ENCODE data around the gene GAGE12F.
"Not testable (repeated sequence)": the region's sequence is repeated elsewhere in the genome, so short reads cannot be mapped to it uniquely, and the experiment has no call there.

The GAGE12F gene

GRCh38 chrX:49560542-49560941 lies at the start of gene GAGE12F:
Gene GAGE12F (plus strand): TSS chrX:49560842. CDS start chrX:49561997, 1,155 bp downstream.
- DNase-seq: not testable (repeated sequence)

GRCh38 chrX:49531877-49532276 lies 28.8 kb upstream of the GAGE12F start, which contains the start of gene GAGE12C:
Gene GAGE12C (plus strand): TSS chrX:49532177. CDS start chrX:49533332, 1,155 bp downstream.
- DNase-seq: not testable (repeated sequence)

- not testable (repeated sequence) for DNase-seq
Measured at GRCh38 chrX:49541433-49541832, 19.2 kb upstream of the GAGE12F start, which contains the start of gene GAGE12D. Gene GAGE12D (plus strand): TSS chrX:49541733. CDS start chrX:49542888, 1,155 bp downstream.

GRCh38 chrX:49550989-49551388 lies 9.7 kb upstream of the GAGE12F start, which contains the start of gene GAGE12E:
Gene GAGE12E (plus strand): TSS chrX:49551289. CDS start chrX:49552444, 1,155 bp downstream.
- not testable (repeated sequence) for DNase-seq

GRCh38 chrX:49568728-49569127 lies 8.1 kb downstream of the GAGE12F start:
- not testable (repeated sequence) for DNase-seq

GRCh38 chrX:49569152-49569551 lies 8.5 kb downstream of the GAGE12F start:
- DNase-seq: not testable (repeated sequence)

GRCh38 chrX:49570100-49570499 lies 9.5 kb downstream of the GAGE12F start, which contains the start of gene GAGE12G:
Gene GAGE12G (plus strand): TSS chrX:49570400. CDS start chrX:49571555, 1,155 bp downstream.
- not testable (repeated sequence) for DNase-seq

- DNase-seq: not testable (repeated sequence)
Measured at GRCh38 chrX:49579649-49580048, 19.0 kb downstream of the GAGE12F start, which contains the start of gene GAGE12H. Gene GAGE12H (plus strand): TSS chrX:49579949. CDS start chrX:49581104, 1,155 bp downstream.

- not testable (repeated sequence) for DNase-seq
Measured at GRCh38 chrX:49589196-49589595, 28.6 kb downstream of the GAGE12F start, which contains the start of gene GAGE2A. Gene GAGE2A (plus strand): TSS chrX:49589496. CDS start chrX:49590651, 1,155 bp downstream.

- DNase-seq: not testable (repeated sequence)
Measured at GRCh38 chrX:49589769-49590478, 29.3 kb downstream of the GAGE12F start.

GRCh38 chrX:49590488-49590887 lies 29.8 kb downstream of the GAGE12F start:
- DNase-seq: not testable (repeated sequence)

GRCh38 chrX:49598720-49599119 lies 38.1 kb downstream of the GAGE12F start, which contains the start of gene GAGE1:
Gene GAGE1 (plus strand): TSS chrX:49599020. CDS start chrX:49600175, 1,155 bp downstream.
- DNase-seq: not testable (repeated sequence)

- DNase-seq: no peak
Measured at GRCh38 chrX:49610718-49611310, 50.2 kb downstream of the GAGE12F start.

Measured in CD4-positive, alpha-beta T cell treated with Interleukin-10 for 1 hour (primary cell).